Measurements from ENCODE around the gene GCGR.
"Not testable (repeated sequence)": the region's sequence is repeated elsewhere in the genome, so short reads cannot be mapped to it uniquely, and the experiment has no call there.

Gene GCGR

DNA sequence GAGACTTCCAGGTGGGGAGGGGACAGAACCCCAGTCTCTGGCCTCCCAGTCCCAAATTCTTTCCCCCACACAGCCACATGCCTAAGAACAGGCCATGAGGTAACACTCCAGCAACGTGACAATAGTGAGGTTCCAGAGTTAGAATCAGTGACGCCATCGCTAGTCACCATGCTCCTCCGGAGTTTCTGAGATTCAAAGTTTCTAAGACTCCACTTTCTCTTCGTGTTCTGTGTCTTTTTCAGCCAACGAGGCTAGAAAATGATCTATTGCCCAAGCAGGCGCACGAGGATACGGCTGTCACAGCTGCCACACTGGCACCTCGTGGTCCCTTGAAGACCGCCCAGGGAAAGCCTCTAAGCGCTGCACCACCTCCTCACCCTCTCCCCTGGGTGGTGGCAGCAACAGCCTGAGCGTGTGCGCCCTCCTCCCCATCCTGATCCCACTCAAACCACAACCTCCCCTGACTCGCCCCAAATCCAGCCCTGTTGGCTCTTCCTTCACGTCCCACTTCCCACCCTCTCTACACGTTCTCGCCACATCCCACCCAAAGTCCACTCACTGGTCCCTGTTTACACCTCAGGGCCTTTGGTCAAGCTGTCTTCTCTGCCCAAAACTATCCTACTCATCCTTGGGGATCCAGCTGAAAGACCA, 28.1 kb downstream of the GCGR start:
- DNase-seq (ENCODE audit: low read depth in 2 of 2) = peak in 1 of 2 donors; percentile 19

DNA sequence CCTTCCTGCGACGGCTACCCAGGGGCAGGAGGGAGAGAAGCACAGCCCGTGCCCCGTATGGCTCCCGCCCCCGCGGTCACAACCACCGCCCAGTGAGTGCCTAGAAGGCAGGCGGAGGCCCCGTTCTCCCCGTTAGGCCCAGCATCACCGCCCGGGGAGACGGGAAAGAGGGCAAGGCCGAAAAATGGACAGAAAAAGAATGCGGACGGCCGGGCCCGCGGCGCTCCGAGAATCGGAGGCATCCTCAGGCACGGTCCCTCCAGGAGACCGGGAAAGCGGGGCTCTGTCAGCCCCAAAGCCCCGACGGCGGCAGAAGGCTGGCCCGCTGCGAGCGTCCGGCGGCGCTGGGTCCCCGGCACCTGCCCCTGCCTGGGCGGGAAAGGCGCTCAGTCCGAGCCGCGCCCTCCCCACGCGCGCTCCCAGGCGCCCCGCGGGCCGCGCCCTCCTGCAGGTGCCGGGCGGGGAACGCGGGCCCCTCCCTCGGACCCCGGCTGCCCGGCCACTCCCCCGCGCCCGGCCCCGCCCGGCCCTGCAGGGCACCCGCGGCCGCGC, 28.7 kb downstream of the GCGR start:
- DNase-seq (ENCODE audit: low read depth in 2 of 2) = peak in 1 of 2 donors; percentile 12

DNA sequence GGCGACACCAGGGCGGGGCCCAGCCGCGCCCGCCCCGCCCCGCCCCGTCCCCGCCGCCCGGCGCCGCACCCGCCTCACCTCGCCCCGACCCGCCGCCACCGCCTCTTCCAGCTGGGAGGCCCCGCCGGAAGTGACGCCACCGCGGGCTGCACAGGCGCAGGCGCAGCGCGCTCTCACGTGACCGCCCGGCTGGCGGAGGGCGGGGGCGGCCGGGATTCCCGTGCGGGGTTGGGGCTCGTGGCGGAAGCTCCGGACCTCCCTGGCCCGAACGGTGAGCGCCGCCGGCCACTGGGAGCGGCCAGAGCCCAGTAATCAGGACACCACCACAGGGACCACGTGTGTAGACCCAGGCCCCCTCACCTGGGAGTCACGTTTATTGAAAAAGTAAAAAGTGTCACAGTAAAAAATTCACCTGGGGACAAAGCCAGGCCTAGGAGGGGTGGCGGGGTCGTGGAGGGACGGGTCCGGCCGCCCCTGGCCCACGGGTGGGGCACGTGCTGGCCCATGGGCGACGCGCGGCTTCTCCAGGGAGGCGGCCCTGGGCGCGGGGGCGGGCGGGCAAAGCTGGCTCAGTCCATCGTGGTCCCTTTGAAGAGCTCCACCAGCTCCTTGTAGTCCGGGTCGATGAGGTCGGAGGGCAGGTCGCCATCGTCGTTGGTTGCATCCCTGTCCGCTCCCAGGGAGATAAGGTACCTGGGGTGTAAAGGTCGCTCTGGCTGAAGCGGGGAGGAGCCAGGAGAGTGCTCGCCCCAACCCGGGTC, 29.4 kb downstream of the GCGR start, which contains the start of gene MCRIP1:
MCRIP1 (minus strand) TSS at position 132 of the 761 bp plus-strand sequence. CDS start 8,785 bp downstream, outside the sequence.
- peak; percentile 88 to 91 for DNase-seq (ENCODE audit: low read depth in 2 of 2)

DNA sequence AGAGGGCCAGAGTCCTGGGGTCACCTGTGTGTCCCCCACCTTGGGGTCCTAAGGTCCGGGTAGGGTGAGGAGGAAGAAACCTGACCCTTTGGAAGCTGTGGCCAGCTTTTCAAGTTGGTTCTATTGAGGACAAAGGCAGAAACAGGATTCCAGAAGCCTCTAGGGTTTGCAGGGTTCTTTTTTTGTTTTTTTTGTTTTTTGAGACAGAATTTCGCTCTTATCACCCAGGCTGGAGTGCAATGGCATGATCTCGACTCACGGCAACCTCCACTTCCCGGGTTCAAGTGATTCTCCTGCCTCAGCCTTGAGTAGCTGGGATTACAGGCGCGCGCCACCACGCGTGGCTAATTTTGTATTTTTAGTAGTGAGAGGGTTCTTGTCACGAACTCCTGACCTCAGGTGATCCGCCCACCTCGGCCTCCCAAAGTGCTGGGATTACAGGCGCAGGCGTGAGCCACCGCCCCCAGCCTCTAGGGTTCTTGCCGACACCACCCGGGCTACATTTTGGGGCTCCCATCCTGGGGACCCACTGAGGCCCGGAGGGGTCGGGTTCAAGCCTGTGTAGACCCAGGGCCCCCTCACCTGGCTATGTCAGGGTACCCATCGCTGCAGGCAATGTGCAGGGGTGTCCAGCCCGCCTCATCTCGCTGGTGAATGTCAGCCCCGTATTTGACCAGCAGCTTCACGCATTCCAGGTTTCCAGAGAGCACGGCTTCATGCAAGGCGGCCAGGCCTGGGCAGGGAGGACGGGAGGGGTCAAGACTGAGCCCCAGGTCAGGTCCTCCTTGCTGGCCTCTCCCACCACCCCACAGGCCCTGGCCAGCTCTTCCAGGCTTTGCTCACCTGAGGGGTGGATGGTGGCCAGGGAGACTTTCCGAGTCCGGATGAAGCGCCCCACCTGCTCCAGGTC, 30.2 kb downstream of the GCGR start:
- no peak for DNase-seq (ENCODE audit: low read depth in 2 of 2)

DNA sequence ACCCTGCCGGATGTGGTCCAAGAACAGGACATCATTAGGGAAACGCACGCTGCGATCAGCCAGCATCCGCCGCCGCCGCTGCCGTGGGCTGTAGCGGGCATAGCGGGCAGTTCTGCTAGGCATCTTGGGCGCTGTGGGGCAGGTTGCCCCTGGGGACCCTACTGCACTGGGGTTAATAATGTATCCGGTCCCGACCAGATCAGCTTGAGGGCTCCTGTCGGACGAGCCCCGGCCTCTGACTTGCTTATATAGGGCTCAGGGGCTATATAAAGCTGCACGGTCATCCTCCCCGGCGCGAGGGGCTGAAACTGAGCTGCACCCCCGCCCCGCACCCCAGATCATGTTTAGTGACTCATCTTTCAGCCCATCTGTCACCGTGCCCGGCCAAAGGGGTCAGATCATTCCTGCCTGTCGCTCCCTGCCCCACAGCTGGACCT, 30.9 kb downstream of the GCGR start, which contains the start of gene PPP1R27:
PPP1R27 (minus strand) TSS at position 220 of the 437 bp plus-strand sequence; CDS start at position 123, 97 bp downstream.
- DNase-seq (ENCODE audit: low read depth in 2 of 2) = no peak

DNA sequence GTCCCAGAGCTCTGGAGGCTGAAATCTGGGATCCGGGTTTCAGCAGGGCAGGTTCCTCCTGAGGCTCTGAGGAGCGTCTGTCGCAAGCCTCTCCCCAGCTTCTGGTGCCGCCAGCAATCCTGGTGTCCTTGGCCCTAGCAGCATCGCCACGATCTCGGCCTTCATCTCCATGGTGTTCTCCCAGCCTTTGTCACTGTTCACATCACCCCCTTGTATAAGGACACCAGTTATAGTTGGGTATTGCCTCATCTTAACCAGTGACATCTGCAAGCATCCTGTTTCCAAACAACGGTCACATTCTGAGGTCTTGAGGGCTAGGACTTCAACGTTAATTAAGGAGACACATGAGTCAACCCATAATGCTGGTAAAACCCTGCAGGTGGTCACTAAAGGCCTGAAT, 33.7 kb downstream of the GCGR start:
- DNase-seq (ENCODE audit: low read depth in 2 of 2) = no peak

DNA sequence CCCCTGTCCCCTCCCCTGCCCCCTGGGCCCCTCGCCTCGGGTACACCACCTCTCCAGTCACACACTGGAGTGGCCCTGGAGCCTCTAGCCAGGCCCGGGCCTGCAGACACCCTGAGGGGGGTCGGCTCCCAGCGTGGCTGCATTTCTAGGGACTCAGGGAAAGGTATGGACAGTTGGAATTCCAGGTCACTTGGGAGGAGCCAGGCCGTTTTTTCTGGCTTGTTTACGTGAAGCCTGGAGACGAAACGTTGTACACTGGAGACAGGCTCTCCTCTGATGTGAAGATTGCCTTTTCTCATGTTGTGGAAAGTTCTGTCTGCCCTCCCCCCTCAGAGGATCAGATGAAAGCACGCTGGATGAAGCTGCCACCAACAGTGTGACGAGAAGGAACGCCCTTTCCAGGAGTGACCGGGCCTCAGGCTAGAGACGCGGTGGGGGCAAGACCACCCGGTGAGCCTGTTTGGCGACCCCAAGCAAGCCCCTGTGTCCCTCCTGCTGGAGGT, 34.9 kb downstream of the GCGR start:
- no peak for DNase-seq (ENCODE audit: low read depth in 2 of 2)

DNA sequence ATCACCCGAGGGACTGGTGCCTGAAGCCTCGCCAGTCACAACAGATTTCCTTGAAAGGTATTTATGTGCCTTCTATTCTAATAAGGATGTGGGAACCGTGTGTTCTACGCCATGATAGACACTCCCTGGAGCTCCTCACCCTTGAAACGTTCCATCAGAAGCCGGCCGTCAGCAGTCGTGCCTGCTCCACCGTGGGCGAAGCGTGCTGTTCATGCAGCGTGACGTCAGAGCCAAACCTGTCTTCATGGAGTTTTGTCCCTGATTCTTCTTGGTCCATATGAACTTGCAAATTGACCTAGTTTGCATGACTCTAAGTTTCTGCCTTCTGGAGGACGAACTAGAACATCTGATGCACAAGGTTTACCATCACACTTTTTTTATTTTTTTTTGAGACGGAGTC, 35.4 kb downstream of the GCGR start:
- DNase-seq (ENCODE audit: low read depth in 2 of 2) = no peak

DNA sequence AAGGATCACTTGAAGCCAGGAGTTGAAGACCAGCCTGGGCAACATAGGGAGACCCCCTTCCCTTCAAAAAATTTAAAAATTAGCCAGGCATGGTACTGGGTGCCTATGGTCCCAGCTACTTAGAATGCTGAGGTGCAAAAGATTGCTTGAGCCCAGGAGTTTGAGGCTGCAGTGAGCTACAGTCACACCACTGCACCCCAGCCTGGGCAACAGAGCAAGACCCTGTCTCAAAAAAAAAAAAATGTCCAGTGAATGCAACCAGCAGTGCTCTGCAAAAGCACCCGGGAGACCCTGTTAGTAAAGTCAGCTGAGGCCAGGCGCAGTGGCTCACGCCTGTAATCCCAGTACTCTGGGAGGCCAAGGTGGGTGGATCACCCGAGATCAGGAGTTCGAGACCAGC, 36.1 kb downstream of the GCGR start:
- DNase-seq (ENCODE audit: low read depth in 2 of 2) = not testable (repeated sequence)

DNA sequence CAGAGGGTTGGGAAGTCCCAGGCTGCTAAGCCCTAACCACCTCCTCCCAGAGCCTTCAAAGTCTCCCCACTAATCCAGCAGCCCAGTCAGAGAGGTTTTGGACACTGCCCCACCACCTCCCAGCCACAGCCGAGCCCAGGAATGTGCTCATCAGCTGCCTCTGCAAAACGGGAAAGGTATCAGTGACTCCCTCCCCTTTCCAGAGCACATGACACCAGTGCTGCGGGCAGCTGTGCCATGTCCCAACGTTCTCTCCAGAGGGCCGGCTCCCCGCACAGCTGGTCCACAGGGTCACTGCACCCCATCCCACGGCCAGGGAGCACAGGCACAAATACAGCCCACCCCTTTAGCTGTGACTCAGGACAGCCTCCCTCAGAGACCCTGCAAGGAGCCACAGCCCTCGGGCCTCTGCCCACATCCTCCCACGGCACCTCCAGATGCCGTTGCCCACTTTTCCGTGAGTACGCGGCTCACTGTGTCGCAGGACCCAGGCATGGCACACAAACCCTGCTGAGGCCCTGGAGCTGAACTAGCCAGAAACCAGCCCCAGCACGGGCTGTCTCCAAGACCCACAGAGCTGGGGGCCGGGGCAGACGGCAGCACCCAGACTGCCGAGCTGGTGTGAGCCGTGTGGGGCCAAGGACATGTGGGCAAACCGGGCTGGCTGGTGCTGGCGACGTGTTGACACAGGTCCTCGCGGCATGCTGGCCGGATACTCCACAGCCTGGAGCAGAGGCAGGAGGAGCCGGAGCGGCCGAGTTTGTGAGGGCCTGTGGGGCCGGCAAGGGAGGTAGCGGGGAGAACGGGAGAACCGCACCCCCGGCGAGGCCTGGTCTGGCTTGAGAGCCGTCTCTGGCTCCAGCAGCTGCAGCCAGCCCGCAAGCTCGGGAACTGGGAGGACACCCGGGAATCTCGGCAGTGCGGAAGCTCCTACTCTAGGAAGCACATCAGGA, 37.2 kb downstream of the GCGR start:
- DNase-seq (ENCODE audit: low read depth in 2 of 2) = no peak

DNA sequence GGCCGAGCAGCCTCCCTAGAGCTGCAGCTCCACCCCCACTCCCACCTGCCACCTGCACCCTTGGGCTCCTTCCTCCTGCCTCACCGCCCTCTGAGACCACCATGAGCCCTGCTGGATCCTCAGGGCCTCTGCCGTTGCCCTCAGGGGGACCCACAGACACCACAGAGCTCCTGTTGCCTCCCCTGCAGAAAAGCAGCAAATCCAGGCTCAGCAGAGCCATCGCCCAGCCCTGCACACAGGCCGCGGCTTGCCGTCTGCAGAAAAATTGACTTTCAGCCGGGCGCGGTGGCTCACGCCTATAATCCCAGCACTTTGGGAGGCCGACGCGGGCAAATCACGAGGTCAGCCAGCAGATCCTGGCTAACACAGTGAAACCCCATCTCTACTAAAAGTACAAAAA, 37.9 kb downstream of the GCGR start:
- no peak for DNase-seq (ENCODE audit: low read depth in 2 of 2)

DNA sequence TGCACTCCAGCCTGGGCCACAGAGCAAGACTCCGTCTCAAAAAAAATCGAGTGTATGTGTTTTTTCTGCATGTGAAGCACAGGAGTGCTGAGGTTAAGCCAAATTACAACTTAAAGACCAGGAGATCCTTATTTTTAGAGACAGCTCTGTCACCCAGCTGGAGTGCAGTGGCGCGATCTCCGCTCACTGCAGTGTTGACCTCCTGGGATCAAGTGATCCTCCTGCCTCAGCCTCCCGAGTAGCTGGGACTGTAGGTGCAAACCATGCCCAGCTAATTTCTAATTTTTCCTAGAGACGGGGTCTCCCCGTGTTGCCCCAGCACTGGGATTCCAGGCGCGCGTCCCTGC, 38.4 kb downstream of the GCGR start:
- DNase-seq (ENCODE audit: low read depth in 2 of 2) = no peak

DNA sequence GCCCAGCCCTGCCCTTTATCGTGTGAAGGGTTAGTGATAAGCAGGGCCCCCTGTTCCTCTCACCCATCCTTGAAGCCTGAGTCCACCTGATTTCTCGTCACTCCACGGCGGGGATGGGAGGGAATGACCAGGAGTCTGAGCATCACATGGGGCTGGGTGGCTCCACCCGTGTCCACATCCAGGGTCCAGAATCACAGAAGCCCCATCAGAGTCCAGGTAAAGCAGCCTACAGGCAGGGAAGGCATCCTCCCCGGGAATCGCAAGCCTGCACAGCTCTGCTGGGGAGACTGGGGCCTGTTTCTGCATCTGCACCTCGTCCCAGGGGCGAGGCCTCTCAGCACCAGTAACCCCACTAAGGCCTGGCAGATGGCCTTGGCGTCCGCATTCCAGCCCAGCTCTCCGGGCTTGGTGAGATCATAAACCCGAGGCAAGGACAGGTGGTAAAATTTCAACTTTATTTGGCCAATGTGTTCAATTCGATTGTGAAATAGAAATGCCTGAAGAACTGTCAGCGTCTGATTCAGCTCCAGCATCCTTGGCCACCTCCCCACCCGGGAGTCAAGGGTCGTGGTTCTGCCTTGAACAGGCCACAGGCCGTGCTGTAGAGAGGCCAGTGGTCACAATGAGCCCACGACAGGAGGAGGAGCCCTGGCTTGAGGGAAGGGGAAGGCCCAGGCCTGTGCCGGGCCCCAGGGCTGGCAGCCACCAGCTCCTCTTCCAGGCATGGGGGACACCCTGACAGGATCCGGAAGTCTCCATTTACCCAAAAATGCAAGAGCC, 39.0 kb downstream of the GCGR start:
- no peak for DNase-seq (ENCODE audit: low read depth in 2 of 2)

DNA sequence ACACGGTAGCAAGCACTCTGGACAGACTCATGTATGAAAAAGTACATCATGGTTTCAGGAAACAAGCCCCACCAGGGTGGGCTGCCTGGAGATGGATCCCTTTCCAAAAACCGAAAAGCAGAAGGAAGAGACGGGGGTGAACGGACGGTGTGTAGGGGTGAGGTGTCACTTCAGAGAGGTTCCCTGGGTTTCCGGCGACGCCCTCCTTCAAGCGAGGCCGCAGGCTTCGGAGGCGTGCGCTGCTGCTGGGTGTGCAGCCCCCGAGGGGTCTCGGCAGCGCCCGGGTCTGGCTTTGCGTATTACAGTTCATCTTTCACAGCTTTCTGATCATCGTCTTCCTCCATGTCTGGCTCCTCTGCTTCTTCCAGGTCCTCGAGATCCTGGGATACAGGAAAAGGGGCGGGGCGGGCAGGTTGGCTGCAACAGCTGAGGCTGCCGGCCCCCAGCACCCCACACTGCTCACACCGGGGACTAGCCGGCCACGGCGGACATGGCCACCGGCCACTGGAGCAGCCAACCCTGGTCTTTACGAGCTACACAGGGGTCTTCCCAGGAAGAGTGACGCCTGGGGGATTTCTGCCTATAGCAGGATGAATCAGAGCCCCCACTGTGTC, 39.9 kb downstream of the GCGR start:
- DNase-seq (ENCODE audit: low read depth in 2 of 2) = no peak

DNA sequence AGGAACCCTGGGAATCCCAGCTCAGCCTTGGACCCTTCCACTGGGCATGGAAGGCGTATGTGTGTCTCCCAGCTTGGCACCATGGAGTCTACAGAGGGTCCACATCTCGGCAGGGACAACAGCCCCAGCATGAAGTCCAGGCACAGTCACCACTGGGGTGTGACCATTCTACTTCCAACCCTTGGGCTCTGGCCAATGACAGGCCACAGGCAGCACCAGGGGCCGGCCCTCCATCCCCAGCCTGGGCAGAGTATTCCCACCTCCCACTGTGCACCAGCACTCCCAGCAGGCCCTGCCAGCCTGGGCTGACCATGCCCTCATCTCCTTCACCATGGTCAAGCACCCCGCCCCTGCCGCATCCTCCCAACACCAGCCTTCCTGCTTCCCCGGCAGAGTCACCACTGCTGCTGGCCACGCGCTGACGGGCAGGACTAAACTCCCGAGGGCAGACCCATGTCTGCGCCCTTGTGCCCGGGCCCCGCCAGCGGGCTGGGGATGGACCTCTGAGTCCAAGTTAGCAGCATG, 40.4 kb downstream of the GCGR start:
- no peak for DNase-seq (ENCODE audit: low read depth in 2 of 2)

DNA sequence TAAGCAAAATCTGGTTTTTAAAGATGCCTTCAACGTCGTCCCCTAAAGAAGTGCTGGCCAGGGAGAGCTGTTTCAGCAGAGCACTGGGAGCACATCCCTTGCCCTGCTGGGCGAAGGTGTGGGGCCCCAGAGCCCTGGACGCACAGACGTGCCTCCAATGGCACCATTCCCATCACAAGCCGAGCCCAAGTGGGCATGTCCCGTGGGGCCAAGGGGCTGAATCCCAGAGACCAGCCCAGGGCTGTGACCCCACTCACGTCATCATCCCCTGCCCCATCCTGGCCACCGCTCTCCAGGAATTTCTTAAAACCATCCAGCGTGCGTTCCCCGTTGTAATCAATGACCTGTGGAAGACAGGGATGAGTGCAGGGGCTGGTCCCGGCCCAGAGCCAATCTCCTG, 40.9 kb downstream of the GCGR start:
- DNase-seq (ENCODE audit: low read depth in 2 of 2) = no peak

DNA sequence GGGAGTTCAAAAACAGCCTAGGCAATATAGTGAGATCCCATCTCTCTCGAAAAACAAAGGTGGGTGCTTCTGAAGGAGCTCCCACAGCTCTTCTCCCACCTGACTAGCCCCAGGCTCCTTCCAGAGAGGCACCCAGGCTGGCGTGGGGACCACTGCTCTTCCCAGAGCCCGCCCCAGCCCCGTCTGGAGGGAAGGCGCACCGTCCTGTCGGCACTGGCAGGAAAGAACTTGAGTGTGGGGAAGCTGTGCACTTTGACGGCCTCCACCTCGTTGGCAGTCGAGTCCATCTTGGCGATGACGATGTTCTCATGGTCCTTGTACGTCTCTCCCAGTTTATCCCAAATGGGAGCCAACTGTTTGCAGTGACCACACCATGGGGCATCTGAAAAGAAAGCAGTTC, 41.4 kb downstream of the GCGR start:
- no peak for DNase-seq (ENCODE audit: low read depth in 2 of 2)

DNA sequence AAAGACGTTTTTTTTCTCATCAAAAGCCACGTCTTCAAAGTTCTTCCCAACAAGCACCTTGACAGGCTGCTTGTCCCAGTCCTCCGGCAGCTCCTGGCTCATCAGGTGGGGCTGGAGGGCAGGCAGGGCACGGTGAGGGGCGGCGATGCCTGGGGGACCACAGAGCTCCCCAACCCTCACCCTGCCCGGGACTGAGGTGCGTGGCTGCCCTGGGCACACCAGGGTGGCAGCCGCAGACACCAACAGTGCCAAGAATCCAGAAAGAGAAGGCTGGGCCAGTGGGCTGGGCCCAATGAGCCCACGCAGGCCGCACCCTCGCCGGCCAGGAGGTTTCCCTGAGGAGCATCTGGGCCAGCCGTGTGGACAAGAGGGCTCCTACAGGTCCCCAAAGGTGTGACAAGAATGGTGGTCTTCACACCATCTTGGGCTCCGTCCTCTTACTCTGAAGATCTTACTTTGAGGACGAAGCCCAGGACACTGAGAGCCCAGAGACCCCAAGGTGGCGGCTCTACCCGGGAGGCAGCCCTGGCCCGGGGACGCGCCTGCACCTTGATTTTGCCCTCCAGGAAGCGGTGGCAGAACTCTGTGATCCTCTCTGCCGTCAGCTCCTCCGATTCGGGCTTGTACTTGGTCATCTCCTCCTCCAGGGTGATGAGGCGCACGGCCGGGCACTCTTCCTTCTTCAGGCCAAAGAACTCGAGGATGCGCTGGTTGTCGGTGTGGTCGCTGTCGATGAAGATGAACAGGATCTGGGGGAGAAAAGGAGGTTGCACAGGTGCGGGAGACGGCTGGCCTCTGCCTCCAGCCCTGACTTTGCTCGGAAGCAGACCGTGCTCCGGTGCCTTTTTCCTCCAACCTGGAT, 42.2 kb downstream of the GCGR start:
- no peak for DNase-seq (ENCODE audit: low read depth in 2 of 2)
